ENCODE data around the gene DAPK3.
A peak's percentile ranks its signal among the peaks of the same experiment; 100 is the strongest.
"Not testable (repeated sequence)": the region's sequence is repeated elsewhere in the genome, so short reads cannot be mapped to it uniquely, and the experiment has no call there.

Gene DAPK3

DNA sequence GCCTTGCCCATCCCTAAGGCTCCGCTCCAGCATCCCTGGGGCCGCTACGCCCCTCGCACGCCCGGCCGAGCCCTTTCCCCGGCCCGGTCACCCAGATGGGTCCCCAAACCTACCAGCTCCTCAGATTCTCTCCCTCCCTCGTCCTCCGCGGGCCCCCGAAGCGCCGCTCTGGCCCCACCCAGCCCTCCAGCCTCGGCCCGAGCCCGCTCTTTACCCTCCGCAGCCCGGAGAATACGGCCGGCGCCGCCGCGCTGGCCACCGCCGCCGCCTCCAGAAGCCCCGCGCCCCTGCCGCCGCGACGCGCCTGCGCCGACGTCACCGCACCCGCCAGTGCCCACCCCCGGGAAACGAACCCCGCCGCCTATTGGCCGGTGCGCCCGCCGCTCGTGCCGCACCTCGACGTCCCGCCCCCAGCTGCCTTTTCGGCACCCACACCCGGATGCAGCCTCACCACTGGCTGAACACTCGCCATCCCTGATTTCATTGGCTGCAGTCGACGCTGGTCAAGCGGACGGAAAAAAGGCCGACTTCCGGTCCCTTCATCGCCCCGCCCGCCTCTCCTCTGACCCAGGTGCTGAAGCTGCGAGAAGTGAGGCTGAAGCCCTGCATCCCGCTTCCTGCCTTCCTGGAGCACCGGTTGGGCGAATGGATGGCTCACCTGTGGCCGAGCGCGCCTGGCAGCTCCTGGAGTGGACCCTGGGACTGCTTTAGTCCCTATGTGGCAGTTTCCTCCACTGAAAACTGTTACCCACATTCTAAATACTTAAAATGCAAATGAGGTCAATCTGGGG lies at the start of gene DAPK3:
TSS of gene DAPK3 (minus strand) at position 292 of the 791 bp plus-strand sequence. CDS start 1,364 bp downstream, outside the sequence.
- DNase-seq (ENCODE audit: low read depth), result peak; percentile 84

DNA sequence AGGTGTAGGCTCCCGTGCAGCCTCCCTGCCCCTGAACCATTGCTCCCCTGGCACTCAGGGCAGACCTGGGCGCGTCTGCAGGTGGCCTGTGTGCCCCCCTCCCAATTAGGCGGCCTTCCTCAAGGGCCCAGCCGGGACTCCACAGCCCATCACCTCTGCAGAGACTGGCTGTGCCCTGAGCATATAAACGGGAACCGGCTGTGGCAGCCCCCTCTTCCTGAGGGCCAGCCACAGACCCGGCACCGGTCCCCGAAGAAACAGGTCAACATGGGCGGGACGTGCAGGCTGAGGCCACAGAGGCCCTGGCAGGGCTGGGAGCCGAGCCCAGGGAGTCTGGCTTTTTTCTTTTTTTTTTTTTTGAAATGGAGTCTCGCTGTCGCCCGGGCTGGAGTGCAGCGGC lies 48.7 kb upstream of the DAPK3 start:
- no peak for DNase-seq (ENCODE audit: low read depth)

DNA sequence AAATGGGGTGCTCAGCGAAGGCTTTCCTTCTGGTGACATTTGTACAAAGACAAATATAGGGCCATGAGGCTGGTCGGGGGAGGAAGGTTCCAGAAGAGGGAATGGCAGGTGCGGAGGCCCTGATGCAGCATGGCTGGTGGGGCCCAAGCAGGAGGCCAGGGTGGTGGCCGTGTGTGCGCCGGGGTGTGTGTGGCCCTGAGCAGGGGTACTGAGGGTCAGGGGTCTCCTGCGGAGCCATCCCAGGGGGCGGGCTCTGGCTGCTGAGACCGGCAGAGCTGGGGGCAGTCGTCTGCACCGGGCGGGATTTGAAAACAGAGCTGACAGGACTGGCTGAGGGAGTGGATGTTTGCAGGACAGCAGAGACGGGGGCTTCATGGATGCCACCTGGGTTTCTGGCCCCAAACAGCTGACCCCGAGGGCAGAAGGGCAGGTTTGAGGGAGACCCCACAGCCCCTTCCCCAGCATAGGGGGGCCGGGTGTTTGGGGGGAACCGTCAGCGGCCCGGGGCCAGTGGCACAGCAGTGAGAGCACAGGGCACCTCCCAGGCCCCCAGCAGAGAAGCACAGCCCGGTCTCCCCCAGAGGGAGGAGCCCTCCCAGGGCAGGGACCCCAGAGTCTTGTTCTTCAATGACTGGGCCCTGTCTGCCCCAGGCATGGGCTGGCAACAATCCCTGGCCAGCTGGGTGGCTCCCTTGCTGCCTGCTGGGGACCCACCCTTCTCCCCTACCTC lies 48.0 kb upstream of the DAPK3 start:
- no peak for DNase-seq (ENCODE audit: low read depth)

DNA sequence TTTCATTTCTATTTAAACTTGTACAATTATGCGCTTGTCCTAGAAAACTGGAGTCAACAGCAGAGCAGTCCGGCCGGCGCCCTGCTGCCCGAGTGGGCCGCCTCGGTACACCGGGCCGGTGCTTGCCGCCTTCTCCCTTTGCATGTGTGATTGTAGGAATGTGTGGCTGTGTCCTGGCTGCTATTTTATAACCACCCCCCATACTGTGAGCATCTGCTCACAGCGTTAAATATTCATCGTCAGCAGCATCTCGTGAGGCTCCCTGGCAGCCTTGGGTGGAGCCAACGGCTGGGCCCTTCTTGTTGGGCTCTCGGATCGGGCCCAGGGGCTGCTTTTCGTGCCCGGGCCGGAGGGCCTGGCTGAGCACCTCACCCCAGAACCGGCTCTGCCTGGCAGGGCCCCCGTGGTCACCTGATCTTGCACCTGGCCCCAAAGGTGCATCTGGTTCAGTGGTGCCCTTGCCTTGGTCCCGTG lies 47.3 kb upstream of the DAPK3 start:
- no peak for DNase-seq (ENCODE audit: low read depth)

DNA sequence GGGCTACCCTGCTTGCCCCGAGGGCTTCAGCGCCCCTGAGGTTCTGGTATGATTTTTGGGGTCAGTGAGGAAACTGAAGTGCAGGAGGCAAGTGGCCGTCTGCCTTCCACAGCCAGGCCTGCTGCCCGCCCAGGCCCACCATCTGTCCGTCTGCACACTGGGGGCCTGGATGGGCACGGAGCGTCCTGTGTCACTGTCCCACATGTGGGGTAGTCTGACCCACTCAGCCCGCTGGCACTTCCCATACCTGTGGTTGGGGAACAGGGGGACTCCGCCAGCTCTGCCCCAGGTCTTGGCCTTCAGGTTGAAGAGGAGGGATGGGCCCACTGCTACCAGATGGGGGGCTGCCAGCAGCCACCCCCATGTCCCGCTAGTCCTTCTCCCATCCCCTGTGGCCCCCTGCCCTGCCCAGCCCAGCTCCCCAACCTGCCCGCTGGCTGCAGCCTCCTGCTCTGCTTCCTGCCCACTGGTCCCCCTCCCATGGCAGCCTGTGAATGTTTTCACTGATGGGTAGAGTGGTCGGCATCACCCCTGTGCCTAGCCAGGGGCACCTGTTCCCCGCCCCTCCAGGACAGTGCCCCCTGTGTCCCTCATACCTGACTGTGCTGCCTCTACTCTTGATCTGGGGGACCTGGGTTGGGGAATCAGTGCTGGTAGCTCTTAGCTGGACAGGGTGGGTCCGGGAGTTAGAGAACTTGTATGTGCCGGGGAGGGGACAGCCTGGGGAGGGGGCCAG lies 46.2 kb upstream of the DAPK3 start:
- DNase-seq (ENCODE audit: low read depth), result no peak

DNA sequence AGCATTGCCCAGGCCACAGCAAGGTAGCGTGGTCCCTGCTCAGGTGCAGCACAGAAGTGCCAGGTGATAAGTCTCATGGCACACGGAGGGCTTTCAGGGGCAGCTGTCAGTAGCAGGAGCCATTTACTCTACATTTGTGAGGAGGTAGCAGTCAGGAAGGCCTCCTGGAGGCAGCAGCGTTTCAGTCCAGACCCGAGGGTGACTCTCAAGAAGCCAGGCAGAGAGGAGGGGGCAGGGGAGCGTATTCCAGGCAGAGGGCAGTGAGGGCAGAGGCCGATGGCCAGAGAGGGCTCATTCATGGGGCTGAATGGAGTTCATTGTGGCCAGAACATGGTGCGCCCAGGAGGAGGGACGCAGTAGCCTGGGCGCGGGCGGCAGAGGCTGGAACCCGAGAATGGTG lies 45.6 kb upstream of the DAPK3 start:
- no peak for DNase-seq (ENCODE audit: low read depth)

DNA sequence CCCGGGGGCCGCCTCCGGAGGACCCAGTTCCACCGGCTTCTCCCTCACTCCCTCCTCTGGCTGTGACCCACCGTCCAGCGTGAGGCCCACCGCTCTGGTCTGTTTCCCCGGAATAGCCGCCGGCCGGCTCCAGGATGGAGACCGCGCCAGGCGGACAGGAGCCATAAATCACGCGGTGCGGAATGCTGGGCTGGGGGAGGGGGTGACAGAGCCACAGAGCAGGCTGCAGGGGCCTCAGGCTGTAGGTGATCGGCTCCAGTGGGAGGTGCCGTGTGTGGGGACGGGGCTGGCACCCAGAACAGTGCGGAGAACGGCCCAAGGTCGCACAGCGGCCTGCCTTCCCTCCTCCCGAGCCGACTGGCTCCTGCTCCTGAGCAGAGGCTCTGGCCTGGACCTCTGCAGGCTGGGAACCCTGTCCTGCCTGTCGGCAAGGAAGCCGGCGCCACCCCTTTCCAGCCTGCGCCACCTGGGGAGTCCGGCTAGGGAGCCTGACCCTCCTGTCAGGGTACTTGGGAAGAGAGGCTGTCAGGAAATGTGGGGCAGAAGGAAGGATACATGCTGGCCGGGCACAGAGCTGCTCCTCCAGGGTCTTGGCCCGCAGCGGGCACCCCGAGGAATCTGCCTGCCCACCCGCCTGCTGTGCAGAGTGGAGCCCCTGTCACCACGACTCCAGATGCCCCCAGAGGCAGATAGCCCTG lies 45.0 kb upstream of the DAPK3 start:
- DNase-seq (ENCODE audit: low read depth), result no peak

DNA sequence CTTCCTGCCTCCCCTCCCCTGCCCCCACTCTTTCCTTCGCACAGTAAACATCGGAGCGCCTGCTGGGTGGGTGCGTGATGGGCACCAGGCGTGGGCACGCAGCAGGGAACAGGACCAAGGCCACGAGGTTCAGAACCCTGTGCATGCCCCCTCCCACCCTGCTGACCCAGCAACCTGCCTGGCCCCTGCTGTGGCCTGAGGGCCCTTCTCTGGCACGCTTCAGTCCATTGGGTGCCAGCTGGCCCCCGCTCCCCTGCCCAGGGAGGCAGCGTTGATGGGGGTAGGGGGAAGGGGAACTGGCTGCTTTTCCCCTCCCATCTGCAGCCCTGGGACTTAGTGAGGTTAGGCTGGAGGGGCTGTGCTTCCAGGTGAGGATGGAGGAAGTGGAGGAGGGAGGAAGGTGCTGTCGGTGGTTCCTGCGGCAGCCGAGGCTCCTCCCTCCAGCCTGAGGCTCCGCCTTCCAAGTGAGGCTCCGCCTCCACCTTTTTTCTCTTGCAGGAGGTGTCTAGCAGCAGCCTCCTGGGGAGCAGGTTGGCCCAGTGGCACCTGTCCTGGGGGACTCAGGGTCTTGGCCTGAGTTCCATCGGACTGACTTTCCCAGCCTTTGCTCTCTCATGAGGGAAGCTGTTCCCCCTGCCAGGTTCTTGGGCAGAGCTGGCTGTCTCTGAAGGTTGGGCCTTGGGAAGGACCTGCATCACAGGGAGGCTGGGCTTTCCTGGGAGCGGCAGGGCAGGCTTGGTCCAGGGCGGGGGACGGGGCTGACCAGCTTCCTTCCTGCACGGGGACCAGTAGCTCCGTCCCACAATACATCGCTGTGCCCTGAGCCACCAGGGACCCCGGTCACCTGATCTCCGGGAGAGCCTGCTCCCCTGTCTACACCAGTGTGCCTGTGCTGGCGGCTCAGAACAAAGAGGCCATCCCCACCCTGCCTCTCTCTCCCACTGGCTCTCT lies 43.9 kb upstream of the DAPK3 start:
- no peak for DNase-seq (ENCODE audit: low read depth)

DNA sequence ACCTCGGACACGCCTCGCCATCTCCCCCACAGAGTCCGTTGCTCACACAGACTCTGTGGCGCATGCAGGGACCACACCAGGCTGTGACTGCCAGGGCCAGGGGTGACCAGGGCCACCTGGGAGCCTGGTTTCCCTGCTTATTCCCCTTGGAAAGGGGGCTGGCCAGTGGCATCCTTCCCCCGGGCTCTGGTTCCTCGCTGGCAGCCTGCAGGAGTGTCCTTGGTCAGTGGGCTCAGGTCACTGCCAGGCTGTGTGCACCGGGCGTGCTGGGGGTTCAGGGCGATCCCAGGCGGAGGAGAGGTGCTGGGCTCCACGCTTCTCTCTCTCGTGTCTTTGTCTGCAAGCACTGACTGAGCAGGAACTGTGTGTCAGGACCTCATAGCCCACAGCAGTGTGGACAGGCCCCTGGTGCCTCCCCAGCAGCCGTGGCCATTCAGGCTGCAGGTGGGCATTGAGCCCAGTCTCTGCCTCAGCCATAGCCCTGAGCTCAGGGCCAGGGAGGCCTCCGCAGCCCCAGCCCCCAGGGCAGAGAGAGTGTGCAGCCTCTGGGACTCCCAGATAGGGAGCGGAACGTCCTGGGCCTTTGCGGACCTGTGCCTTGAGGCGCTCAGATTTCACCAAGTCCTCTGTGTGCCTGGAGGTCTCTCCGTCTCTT lies 43.1 kb upstream of the DAPK3 start:
- DNase-seq (ENCODE audit: low read depth), result no peak

DNA sequence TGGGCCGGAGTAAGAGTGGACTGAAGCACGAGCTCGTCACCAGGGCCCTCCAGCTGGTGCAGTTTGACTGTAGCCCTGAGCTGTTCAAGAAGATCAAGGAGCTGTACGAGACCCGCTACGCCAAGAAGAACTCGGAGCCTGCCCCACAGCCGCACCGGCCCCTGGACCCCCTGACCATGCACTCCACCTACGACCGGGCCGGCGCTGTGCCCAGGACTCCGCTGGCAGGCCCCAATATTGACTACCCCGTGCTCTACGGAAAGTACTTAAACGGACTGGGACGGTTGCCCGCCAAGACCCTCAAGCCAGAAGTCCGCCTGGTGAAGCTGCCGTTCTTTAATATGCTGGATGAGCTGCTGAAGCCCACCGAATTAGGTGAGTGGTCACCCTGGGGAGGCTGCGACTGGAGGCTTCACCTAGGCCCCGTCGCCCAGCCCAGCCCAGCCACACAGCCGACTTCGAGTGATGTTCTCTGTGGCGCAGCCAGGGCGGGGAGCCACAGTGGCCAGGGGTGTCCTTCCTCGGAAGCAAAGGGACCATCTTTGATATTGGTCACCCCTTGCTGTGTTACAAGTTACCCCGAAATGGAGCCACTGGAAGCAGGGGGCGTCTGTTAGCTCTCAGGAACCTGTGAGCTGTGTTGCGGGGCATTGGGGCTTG lies 42.2 kb upstream of the DAPK3 start:
- no peak for DNase-seq (ENCODE audit: low read depth)

DNA sequence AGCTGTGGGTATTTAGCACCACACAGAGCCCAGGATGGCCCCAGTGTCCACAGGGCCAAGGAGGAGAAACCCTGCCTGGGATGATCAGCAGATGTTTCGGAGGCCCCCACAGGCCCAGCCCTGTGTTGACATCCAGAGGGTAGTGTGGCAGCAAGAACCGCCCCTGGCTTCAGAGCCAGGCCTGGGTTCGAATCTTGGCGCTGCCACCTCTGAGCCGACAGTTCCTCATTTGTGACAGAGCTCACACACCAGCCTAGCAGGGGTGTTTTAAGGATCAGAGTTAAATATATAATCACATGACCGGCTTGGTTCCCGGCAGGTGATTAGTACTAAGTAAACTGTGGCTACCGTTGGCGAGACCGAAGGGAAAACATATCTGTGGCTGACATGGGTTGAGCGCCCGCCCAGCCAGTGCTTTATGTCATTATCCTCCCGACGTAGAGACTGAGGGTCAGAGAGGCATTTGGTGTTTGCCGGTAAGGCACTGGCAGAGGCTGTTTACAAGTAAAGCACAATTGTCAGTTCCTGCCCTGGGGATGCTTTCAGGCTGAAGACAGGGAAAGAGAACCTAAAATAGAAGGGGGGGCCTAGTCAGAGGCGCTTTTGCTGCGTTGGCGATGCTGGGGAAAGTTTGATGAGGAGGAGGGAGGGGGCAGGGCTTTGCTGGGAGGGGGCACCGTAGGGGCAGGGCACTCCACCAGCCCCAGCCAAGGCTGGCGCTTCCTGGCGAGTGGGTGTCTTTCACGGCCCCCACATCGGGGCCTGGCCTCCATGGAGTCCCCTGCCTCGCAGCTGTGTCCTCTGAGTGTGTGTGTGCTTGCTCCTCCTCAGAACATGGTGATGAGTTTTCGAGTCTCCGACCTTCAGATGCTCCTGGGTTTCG lies 41.4 kb upstream of the DAPK3 start:
- DNase-seq (ENCODE audit: low read depth), result no peak

DNA sequence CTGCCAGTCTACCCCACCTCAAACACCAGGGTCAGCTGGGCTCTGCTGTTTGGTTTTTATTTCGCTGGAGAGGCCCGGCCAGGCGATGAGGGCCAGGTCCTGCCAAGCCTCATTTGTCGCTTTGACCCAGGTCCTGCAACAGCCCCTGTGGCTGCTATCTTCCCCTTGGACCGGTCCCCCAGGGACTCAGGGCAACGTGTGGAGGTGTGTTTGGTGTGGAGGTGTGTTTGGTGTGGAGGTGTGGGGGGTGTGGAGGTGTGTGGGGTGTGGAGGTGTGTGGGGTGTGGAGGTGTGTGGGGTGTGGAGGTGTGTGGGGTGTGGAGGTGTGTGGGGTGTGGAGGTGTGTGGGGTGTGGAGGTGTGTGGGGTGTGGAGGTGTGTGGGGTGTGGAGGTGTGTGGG lies 40.5 kb upstream of the DAPK3 start:
- not testable (repeated sequence) for DNase-seq (ENCODE audit: low read depth)

DNA sequence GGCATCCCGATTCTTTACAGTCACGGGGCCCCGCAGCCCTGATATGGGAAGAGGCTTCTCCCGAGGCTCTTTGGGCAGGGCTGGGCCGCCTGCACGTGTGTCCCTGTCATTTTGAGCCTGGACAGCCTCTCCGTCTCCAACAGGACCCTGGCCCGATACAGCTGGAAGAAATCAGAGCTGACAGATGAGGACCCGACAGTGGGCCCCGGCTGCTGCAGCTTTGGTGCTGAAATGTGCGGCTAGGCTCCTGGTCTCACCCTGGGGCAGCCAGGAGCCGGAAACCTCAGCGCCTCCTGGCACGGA lies 39.9 kb upstream of the DAPK3 start:
- DNase-seq (ENCODE audit: low read depth), result no peak

DNA sequence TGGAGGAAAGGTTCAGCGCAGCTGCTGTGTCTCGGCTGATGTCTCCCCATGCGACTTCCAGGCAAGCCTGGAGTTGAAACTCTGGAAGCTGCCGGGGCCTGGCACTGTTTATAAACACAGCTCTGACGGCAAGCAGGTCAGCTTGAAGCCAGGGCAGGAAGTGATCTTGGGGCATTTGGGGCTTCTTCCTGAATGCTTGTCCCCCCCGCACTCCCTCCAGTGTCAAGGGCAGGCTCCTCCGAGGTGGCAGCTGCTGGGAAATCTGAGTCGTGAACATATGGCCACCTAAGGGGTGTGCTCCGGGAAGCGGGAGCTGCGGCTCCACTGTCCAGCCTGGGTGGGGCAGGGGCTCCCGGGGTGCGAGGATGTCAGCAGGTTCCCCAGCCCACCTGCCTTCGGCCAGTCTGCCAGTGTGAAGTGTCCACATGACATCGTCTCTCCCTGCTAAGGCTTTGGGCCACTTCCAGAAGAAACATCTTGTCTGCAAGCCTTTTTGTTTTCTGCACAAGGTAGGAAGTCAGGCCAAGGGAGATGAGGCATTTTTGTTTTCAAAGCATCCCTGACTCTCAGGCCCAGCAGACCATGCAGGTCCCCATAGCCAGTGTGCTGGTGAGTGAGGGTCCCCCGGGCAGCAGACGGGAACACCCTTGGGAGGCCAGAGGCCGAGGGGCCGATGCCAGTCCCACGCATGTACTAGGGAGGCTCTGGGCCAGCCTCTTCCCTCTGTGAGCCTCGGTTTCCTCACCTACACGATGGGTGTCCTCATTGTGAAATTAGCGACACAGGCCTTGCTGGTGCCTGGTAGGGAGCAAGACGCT lies 39.3 kb upstream of the DAPK3 start:
- DNase-seq (ENCODE audit: low read depth), result no peak

DNA sequence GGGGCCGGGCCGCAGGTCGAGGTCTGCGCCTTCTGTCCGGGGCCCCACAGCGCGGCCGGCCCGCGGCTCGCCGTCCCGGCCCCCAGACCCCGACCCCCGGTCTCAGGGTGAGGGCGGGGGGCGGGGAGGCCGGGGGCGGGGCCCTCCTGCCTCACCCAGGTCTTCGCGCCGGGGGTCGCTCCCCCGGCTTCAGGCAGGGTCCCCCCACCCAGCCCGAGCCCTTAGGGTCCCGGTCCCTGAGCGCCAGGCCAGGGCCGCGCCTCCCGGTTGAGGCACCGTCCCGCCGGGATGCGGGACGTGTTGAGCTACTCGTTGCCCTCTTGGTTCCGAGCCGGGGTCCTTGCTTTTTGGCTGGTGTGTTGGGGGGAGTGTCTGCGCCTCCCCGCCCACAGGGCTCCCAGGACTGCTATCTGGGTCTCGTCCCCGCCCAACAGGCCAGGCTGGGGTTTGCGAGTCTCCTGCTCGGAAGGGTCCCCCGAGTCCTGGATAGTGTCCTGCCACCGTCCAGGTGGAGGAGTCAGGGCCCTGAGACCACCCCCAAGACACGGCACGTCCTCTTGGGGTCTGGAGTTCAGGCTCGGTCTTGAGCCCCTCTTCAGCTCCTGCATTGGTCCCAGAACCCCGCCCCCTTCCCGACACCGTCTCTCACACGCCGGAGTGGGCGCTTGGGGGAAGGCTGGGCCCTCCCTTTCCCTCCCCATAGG lies 37.1 kb upstream of the DAPK3 start:
- DNase-seq (ENCODE audit: low read depth), result no peak

DNA sequence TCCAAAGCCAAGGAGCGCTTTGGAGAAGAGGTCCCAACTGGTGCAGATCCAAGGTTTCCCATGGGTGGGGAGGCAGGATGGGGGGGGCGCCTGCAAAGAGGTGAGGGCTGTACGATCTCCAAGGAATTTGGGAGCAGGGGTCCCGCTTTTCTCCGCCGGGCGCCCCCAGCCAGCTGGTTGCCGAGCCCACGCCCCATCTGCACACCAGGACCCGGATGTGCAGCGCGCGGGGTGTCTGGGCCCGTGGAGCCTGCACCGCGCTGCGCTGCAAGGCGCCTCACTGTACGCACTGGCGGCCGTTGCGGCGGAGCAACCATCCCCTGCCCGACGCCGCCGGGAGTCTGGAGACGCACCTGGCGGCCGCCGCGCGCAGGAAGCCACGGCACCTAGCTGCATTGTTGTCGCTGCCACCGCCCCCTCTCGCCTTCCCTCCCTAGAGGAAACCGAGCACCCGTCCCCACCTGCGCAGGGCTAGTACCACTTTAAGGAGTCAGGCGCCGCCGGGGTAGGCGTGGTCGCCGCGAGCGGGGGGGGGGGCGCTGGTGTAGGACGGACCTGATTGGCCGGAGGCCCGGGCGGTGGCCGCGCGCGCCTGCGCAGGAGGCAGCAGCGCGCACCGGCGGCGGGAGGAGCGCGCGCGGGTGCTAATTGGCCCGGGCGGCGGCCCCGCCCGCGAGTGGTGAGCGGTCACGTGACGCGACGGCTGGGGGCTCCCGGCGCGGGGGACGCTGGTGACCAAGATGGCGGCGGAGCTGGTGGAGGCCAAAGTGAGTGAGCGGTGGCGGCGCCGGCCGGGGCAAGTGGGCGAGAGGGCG lies 36.3 kb upstream of the DAPK3 start, which contains the start of gene PIAS4:
TSS of gene PIAS4 (plus strand) at position 716 of the 815 bp plus-strand sequence. CDS start at position 741, 25 bp downstream.
- DNase-seq (ENCODE audit: low read depth), result peak; percentile 78
